GM10266 (cell line): ENCODE measurements around the gene CEBPB.
"Not testable (repeated sequence)": the region's sequence is repeated elsewhere in the genome, so short reads cannot be mapped to it uniquely, and the experiment has no call there.

ENCODE experiments used
- DNase-seq: peaks from one replicate; pipeline ENCODE4 v3.0.0; 2012; ENCODE audit errors: extremely low spot score
- CTCF ChIP-seq: IDR thresholded peaks from 2 replicates; pipeline ENCODE4 v1.5.1; 2012; ENCODE audit warnings: mild to moderate bottlenecking, low read depth; ENCODE audit not compliant: control insufficient read depth, insufficient read depth; ENCODE audit errors: missing control alignments

The CEBPB gene

GRCh38 chr20:50198716-50199115 lies 8.1 kb downstream of the CEBPB start:
- no peak for DNase-seq

GRCh38 chr20:50199703-50200102 lies 9.1 kb downstream of the CEBPB start:
- TF ChIP-seq CTCF, result no peak
- no peak for DNase-seq

More at GRCh38 chr20:50198716-50199115, 8.1 kb downstream of the CEBPB start:
- TF ChIP-seq CTCF, result no peak

GRCh38 chr20:50200482-50201104 lies 10.0 kb downstream of the CEBPB start:
- no peak for TF ChIP-seq CTCF

GRCh38 chr20:50201710-50202109 lies 11.1 kb downstream of the CEBPB start:
- DNase-seq, result not testable (repeated sequence)

More at GRCh38 chr20:50200482-50201104, 10.0 kb downstream of the CEBPB start:
- no peak for DNase-seq

- no peak for TF ChIP-seq CTCF
- DNase-seq, result no peak
Measured at GRCh38 chr20:50202677-50203076, 12.0 kb downstream of the CEBPB start.

GRCh38 chr20:50203951-50204937 lies 13.6 kb downstream of the CEBPB start:
- no peak for DNase-seq
- TF ChIP-seq CTCF, result no peak

- TF ChIP-seq CTCF, result no peak
- DNase-seq, result no peak
Measured at GRCh38 chr20:50207026-50207425, 16.4 kb downstream of the CEBPB start.
